ENCODE data around the gene LZIC.

Gene LZIC

DNA sequence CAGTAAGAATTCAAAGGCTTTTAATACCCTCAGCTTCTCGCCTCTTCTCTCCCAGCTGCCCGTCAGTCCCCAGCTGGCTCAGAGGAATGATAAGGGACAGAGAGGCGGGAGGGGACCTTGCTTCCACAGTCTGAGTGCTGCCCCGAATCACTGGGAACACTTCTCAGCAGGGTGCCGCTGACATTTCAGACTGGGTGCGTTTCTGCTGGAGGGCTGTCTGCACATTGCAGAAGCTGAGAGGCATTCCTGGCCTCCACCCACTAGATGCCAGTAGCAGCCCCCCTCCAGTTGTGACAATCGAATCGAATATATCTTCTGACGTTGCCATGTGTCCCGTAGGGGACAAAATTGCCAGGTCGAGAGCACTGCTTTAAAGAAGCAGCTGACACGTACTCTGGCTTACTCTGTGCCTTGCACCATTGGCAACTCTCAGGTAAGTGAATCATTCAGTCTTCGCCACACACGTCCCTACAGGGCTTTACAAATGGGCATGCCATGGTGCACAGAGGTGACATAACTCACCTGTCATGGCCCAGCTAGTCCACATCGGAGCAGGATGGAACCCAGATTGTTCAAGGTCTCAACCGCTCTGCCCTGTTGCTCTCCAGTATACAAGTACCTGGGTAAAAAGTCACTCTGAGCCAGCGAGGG, 57.0 kb downstream of the LZIC start:
- DNase-seq: no peak
- Histone ChIP-seq H3K27me3 (no peaks in the 10 kb centered on the region), H3K36me3 (no peaks in the 10 kb centered on the region), H3K4me1 (no peaks in the 10 kb centered on the region), H3K4me3 (ENCODE audit: low read depth, low read length) (no peak overlapping the region), H3K9me3 (no peaks in the 10 kb centered on the region)
- TF ChIP-seq, protein P1, sequence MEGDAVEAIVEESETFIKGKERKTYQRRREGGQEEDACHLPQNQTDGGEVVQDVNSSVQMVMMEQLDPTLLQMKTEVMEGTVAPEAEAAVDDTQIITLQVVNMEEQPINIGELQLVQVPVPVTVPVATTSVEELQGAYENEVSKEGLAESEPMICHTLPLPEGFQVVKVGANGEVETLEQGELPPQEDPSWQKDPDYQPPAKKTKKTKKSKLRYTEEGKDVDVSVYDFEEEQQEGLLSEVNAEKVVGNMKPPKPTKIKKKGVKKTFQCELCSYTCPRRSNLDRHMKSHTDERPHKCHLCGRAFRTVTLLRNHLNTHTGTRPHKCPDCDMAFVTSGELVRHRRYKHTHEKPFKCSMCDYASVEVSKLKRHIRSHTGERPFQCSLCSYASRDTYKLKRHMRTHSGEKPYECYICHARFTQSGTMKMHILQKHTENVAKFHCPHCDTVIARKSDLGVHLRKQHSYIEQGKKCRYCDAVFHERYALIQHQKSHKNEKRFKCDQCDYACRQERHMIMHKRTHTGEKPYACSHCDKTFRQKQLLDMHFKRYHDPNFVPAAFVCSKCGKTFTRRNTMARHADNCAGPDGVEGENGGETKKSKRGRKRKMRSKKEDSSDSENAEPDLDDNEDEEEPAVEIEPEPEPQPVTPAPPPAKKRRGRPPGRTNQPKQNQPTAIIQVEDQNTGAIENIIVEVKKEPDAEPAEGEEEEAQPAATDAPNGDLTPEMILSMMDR (IDR thresholded peaks at IDR 0.05; ENCODE audit: low read depth, low read length): no peak

DNA sequence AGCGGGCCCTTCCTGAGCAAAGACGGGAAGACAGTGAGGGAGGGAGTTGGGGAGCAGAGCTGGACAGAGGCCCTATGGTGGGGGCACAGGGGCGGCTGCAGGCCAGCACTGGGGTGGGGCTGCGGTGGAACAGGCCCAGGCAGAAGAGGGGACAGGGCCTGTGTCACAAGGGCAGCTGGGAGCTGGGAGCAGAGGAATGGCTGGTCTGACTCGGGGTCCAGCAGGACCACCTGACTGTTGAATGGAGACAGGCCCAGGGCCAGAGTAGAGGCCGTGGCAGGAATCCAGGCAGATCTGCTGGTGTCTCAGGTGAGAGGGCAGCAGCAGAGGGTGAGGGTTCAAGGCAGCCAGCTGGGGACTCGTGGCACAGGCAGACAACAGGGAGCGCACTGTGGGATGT, 58.4 kb downstream of the LZIC start:
- Histone ChIP-seq H3K27me3 (no peaks in the 10 kb centered on the region), H3K9me3 (no peaks in the 10 kb centered on the region), H3K4me3 (ENCODE audit: low read depth, low read length) (no peak overlapping the region), H3K36me3 (no peaks in the 10 kb centered on the region), H3K4me1 (no peaks in the 10 kb centered on the region)
- TF ChIP-seq, protein P1 (IDR thresholded peaks at IDR 0.05; ENCODE audit: low read depth, low read length): no peak
- DNase-seq: no peak

DNA sequence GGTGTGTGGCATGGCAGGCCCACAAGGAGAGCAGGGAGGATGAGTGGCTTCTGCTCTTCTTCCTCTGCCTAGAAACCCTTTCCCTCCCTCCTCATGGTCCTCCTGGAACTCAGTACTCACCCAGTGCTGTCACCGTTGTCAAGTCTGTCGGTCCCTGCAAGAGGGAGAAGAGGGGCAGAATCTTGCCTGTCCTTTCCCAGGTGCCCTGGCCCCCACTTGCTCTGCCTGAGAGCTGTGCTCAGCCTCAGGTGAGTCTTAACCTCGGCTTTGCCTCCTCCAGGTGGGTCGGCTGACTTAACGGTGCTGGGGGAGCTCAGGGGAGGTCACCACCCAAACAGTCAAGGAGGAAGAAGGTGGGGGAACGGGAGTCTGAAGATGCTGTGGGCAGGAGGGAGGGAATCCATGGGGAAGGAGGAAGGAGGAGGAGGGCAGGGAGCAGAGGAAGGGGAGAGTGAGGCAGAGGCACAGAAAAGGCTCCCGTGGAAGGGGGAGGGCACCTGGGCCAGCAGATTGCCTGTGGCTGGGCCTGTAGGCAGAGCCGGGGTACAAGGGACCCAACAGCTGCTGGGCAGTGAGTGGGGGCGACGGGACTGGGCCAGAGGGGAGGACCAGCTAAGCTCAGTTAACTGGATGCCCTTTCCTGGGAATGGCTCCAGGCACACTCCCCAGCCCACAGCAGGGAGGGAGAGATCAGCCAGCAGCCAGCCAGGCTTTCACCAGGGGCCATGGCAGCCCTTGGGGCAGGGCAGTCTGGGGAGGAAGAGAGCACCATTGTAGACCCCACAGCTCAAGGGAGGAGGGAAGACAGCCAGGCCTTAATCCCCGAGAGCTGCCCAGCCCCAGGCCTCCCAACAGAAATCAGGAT, 59.4 kb downstream of the LZIC start:
- no peaks in the 10 kb centered on the region for H3K4me1 ChIP-seq
- H3K36me3 ChIP-seq: no peaks in the 10 kb centered on the region
- TF ChIP-seq, protein P1 (IDR thresholded peaks at IDR 0.05; ENCODE audit: low read depth, low read length): no peak
- no peaks in the 10 kb centered on the region for H3K27me3 ChIP-seq
- no peak for DNase-seq
- H3K4me3 ChIP-seq (ENCODE audit: low read depth, low read length): no peak overlapping the region
- no peaks in the 10 kb centered on the region for H3K9me3 ChIP-seq

DNA sequence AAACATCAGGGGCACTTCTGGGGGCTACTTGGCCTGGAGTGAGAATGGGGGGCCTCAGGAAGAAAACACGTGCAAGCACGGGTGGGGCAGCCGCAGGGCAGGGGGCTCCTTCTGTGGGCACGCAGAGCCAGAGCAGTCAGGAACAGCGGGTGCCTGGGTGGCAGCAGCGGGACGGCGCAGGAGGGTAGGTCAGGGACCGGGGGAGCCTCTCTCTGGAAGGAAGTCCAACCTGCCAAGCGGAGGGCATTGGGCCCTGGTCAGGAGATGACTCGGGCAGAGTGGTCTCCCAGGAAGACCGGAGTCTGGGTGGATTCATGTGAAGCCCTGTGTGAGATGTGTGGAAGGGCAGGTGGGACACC, 60.3 kb downstream of the LZIC start:
- no peaks in the 10 kb centered on the region for H3K9me3 ChIP-seq
- DNase-seq: no peak

DNA sequence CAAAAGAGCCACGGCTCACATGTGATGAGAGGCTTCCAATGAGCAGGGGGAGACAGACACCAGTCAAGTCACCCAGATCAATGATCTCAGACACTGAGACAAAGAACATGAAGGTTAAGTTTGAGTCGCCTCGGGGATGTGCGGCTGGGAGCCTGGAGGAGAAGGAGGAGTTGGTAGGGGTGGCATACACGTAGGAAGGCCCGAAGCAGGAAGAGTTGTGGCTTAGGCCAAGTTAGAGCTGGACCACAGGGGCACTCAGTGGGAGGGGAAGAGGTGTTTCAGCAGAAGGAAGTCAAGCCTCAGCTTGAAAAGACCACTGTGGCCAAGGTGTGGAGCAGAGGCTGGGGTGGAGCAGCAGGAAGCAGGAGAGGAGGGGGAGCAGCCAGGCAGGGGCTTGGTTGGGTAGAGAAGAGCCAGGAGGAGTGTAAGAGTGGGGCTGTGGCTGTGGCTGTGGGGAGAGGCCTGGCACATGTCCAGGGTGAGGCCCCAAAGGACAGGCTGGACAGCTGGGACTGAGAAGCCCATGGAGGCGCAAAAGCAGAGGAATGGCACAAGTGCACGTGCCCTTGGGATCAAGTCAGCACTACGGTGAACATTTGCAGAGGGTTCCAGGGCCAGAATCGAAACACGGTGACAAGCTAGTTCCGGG, 60.8 kb downstream of the LZIC start:
- DNase-seq: no peak
- no peaks in the 10 kb centered on the region for H3K4me1 ChIP-seq
- H3K27me3 ChIP-seq: no peaks in the 10 kb centered on the region
- H3K4me3 ChIP-seq (ENCODE audit: low read depth, low read length): no peak overlapping the region
- H3K9me3 ChIP-seq: no peaks in the 10 kb centered on the region
- TF ChIP-seq, protein P1 (IDR thresholded peaks at IDR 0.05; ENCODE audit: low read depth, low read length): no peak
- H3K36me3 ChIP-seq: no peaks in the 10 kb centered on the region

More for the DNA sequence above, 60.3 kb downstream of the LZIC start:
- Histone ChIP-seq H3K36me3 (no peaks in the 10 kb centered on the region), H3K27me3 (no peaks in the 10 kb centered on the region), H3K4me3 (ENCODE audit: low read depth, low read length) (no peak overlapping the region), H3K4me1 (no peaks in the 10 kb centered on the region)
- TF ChIP-seq, protein P1 (IDR thresholded peaks at IDR 0.05; ENCODE audit: low read depth, low read length): no peak
